ENCODE data around the gene GPR17.

DNA sequence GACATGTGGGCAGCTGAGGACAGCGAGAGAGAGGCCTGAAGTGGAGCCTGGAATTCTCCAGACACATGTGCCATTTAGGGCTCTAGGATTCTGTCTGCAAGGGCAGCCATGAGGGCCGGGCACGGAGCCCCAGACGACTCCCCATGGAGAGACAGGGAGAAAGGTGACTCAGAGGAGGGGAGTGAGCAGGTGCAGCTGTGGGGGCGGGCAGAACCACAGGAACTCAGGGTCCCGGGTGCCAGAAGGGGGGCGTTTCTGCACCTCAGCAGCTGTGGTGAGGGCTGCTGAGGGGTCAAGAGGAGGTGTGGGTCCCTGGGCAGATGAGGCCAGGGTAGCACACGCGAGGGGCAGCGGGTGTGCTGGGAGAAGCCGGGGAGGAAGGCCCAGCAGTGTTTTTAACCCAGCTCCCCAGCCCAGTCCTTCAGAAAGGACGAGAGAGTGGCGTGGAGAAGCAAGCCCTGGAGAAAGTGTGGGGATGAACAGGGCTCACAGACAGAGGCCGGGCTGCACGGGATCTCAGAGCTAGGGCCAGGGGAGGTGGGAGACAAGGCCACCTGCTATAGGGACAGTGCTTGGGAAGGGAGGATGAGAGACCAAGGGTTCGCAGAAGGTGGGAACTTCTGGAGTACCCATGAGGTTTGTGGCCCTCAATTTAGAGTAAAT is 7.6 kb downstream of the GPR17 start:
- TF ChIP-seq, protein P1, sequence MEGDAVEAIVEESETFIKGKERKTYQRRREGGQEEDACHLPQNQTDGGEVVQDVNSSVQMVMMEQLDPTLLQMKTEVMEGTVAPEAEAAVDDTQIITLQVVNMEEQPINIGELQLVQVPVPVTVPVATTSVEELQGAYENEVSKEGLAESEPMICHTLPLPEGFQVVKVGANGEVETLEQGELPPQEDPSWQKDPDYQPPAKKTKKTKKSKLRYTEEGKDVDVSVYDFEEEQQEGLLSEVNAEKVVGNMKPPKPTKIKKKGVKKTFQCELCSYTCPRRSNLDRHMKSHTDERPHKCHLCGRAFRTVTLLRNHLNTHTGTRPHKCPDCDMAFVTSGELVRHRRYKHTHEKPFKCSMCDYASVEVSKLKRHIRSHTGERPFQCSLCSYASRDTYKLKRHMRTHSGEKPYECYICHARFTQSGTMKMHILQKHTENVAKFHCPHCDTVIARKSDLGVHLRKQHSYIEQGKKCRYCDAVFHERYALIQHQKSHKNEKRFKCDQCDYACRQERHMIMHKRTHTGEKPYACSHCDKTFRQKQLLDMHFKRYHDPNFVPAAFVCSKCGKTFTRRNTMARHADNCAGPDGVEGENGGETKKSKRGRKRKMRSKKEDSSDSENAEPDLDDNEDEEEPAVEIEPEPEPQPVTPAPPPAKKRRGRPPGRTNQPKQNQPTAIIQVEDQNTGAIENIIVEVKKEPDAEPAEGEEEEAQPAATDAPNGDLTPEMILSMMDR (IDR thresholded peaks at IDR 0.05; ENCODE audit: insufficient read depth, low read depth, low read length), result no peak
- TF ChIP-seq EZH2 (IDR thresholded peaks at IDR 0.05; ENCODE audit: insufficient read depth, low read length), result no peak

Data from astrocyte (in vitro differentiated cells and primary cell).